Activated CD8-positive, alpha-beta memory T cell treated with anti-CD3 and anti-CD28 coated beads for 48 hours (primary cell): ENCODE measurements around the gene AJAP1.

ENCODE experiments used
- DNase-seq, 3 experiments: peaks; one replicate each; pipeline ENCODE4 v3.0.0-alpha.2; 2020; ENCODE audit warnings: low read depth in 2 of 3, low spot score in 2 of 3

AJAP1 gene

DNA sequence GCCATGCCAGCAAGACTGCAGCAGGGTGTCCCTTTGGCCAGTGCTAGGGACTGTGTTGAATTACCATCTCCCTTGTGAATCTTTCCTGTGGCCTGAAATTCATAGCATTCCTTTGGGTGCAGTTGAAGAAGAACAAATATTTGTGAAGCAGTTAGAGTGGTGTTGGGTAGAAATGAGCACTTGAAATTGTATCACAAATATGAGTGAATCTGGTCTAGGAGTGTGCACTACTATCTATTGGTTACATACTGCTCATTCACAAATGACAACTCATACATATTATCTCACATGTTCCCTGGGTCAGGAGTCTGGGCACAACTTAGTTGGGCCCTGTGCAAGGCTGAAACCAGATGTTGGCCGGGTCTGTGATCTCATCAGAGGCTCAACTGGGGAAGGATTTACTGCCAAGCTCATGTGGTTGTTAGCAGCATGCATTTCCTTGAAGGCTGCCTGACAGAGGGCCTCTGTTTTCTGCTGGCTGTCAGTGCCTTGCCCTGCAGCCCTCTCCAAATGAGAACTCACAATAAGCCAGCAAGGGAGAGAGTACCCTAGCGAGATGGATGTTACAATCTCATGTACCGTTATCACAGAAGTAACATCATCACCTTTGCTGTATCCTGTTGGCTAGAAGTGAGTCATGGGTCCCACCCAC, 23.8 kb downstream of the AJAP1 start:
- DNase-seq: no peak

DNA sequence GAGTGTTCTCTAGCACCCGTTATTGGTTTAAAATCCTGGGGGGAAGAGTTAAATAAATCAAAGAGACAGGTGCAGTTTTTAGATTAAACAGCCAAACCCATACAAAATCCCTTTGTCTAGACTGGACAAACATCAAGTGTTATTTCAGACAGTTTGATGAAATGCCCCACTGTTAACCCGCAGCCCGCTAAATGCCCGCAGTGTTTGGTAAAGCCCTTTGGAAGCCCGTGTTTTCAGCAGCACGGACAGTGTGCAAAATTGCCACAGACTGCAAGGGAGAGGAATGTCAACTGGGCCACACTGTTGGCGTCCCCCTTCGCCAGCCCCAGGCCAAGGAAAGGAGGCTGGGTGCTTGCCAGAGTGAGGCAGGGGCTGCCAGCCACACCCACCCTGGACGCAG, 26.6 kb downstream of the AJAP1 start:
- no peak for DNase-seq

DNA sequence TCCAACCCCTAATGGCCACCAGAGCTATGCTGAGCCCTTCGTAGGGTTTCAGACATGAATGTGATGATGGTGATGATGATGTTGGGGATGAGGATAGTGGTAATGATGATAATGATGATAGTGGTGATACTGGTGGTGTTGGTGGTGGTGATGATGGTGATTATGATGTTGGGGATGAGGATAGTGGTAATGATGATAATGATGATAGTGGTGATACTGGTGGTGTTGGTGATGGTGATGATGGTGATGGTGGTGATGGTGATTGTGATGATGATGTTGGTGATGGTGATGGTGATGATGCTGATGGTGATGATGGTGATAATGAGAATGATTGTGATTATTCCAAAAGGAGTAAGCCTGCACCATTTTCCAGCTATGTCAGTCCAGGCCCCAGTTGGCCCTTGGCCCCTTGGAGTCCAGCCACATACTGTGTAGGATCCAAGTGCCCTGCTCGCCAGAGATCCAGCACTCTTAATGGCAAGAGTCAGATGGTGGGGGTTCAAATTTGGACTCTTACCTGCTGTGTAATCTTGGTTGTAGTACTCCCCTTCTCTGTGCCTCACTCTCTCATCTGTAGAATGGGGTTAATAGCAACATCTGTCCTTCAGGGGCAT, 28.3 kb downstream of the AJAP1 start:
- DNase-seq: no peak

DNA sequence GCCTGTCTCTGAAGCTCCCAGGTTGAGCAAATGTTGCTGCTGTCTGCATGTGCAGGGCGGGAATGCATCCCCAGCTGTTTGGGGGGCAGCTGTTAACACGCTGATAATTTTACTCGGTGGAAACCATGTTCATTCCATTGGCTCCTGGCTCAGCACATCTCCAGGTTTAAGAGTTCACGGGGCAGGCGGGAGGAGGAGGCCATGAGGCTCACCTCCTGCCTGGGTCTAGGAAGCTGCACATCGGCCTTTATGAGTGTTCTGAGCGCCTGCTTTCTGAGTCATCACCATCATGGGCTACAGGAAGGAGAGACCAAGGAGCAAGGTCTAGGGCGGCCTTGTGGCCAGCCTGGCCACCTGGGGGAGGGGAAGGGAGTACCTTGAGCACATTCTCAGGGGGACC, 29.7 kb downstream of the AJAP1 start:
- no peak for DNase-seq

DNA sequence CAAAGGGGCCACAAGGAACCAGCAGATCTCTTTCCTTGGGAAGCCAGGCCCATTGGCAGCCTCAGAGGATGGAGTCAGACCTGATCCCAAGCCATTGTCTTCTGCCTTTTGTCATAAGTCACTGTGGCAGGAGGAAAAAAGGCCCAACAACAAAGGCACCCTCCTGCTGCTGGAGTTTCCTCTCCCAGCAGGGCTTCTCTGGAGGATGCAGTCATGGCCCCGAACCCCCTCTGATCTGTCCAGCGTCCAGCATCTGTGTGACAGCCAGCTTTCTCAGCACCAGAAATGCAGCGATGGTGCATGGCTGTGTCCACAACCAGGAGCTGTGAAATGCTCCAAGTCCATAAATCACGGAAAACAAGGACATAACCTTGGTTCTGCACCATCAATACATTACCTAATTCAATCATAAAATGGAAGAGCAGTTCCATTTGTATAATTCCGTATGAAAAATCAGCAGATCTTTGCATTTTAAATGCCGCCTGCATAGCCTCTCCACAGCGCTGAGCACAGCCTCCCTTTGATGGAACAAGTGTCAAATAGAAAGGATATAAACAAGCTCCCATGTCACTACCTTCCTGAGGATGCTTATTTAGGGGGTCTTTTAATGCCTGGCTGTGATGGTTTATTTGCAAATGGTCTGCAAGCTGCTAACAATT, 30.6 kb downstream of the AJAP1 start:
- DNase-seq: no peak

DNA sequence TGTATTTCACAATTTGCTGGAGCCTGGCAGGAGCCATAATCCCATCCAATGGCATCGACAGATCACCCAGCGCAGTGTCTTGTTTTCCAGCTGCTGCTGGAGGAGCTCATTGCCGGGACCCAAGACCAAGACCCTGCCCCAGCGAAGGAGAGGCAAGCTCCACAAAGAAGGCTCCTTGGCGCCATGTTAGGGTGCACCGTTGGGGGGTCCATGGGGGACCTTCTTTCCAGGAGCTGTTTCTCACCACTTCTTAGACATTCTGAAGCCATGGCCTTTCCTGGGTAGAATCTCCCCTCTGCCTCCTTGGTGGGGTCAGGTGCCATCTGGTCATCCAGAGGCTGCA, 31.1 kb downstream of the AJAP1 start:
- no peak for DNase-seq

DNA sequence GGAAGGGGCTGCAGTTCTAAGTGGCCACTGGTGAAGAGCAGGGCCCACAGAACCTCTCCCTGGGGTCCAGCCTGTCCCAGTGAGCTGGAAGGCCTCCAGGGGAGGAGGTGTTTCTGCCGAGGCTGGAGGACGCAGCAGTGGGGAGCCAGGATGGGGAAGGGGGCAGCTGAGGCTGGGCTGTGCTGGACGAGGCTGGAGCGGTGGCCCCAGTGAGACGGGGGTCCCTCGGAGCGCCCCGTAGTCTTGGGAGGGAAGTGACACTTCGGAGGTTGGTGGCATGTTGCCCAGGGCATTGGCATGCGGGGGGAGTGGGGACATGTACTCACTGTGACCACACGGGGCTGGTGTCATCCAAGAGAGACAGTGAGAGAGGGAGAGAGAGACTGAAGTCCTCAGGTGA, 33.5 kb downstream of the AJAP1 start:
- DNase-seq: no peak

DNA sequence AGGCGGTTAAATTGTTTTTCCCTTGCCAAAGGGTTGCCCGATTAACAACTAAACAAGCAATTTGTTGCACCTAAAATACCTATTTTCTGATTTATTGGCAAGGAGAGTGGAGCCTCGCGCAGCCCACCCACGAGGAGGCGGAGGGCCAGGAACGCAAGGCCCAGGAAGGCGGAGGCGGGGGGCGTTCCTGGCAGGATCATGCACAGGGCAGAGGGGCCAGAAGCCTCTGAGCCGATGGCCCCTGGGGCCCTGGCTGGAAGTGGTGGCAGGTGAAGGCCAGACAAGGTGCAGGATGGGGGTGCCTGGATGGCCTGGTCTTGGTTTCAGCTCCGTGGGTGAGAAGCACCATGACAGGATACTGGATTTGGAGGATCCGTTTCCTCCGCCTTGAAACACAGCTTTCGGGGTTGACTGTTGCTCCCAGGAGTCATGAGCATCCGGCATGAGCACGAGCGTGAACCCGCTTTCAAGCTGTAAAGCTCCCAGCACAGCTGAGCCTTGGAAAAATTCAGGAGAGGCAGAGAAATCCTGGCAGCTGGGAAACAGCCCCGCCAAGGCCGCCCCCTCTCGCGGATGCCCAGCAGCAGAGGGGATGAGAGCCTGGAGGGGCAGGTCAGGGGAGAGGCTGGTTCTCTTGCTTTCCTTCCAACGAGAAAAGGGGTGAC, 35.0 kb downstream of the AJAP1 start:
- no peak for DNase-seq

DNA sequence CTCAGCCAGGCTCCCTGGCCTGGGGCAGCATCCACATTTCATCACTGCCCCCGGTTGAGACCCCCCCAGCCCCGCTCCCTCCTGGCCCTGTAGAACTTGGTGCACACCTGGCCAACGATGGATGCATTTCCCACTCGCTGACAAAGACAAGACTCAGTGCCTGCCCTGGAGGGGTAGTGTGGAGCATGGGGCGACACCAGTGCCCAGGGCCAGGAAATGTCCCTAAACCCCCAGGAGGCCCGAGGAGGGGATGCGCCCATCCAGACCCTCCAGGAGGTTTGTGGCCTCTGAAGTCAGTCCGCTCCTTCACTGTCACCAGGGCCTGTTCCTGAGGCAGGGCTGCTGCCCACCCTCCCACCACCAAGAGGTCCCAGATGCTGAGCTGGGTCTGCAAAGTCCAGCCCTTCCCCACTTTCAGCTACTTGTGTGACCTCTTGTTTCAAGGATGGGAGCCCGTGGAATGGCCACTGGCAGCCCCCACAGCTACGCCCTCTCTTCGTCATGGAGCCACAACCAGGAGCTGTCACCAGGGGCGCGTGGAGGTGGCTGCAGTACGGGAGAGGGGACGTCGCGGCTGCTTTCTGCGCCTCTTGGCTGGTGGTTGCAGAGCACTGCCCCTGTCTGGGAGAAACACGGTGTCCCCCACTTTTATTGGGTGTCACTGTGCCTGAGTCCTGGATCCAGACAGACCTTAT, 35.7 kb downstream of the AJAP1 start:
- no peak for DNase-seq

DNA sequence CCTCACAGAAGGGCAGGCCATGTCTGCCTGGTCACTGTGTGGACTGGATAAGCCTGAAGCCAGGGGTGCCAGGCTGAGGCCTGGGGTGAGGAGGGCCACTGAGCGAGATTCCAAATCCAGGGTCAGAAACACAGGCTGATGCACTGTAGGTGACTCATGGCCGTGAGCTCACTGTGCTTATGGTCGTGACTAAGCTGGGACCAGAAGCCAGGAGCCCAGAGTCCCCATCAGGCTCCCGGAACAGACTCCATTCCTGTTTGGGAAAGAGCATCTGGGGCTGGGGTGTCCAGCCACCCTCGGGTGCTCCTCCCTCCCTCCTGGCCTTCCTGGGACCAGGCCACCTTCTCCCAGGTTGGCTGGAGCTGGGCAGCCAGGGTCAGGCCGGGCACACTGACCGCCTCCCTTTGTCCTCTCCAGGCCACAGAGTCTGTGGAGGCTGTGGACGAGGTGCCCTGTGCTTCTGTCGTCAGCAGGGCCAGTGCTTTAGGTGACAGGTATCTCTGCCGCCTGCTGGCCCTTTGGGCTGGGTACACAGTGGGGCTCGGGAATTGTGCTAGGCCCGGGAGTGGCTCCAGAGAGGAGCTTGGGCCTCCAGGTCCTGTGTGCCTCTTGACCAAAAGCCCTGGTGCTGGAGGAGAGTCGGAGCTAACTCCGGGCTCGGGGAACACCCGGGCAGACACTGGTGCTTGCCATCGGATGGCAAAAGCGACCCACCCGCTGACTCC, 36.7 kb downstream of the AJAP1 start:
- DNase-seq: no peak

DNA sequence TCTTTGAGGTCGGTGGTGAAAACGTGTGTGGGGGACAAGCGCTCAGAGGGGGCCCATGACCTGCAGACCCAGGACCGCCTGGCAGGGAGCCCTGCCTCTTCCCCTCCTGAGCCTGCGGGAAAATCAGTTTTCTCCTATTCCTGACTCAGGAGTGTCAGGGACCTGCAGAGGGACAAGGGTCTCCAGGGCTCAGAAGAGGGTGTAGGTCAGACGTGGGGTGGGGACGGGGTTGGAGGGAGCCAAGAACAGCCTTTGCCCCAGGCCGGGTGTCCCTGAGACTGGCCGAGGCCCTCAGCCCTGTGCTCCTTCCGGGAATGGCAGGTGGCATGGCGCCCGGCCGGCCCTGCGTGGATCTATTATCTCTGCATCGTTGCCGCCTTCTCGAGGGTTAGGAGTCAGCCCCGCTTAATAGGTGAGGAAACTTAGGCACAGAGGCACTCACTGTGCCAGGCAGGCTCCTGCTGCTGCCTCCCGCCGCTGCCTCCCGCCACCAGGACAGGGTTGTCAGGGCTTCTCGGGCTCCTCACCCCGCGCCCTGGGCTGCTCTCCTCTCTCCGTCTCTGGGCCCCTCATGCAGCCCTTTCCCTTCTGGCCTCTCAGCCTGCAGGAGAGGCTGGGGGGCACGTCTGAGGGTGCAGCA, 37.5 kb downstream of the AJAP1 start:
- DNase-seq: no peak

DNA sequence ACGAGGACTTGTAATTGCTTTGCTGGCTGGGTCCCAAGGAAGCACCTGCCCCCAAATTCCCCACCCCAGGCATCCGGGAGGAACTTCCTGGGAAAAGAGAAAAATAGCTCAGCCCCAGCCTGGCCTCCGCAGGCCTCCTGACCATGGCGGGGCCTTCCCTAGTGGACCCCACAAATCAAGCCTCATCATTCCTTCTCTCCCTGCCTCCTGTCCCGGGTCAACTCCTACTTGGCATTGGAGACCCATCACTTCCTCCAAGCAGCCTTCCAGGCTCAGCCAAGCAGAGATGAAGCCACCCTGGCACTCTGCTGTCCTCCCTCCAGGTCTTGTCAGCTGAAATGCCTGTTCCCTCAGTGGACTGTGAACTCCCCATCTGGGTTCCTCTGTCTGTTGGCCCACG, 38.0 kb downstream of the AJAP1 start:
- DNase-seq: no peak

DNA sequence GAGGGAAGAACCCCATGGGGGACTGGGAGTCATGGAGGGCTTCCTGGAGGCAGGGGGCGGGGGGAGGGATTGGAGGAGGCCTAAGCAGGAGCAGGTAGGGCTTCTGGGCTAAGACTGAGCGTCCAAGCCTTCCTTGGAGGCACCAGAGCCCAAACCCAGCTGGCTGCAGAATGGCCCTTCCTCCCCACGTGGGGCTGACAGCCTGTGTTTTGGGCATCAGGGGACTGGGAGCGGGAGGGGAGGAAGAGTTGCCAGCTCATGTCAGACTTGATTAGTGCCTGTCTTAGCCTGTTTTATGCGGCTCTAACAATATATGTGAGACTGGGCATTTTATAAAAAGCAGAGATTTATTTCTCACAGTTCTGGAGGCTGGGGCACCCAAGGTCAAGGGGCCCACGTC, 38.9 kb downstream of the AJAP1 start:
- no peak for DNase-seq

DNA sequence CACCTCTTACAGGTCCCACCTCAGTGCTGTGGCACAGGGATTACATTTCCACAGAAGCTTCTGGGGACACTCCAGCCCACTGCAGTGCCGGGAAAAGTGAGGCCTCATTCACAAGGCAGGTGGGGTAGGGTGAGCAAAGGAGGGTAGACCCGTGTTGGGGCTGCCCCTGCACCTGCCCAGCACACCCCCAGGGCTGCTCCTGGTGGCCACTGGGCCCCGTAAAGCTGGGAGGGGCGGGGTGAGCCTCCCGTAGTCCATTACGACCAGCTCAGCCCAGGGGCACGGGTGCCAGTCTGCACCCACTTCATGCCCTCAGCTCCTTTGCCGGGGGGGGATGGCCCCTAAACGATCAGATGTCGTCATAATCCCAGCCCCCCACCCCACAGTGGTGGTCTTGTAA, 39.5 kb downstream of the AJAP1 start:
- no peak for DNase-seq

DNA sequence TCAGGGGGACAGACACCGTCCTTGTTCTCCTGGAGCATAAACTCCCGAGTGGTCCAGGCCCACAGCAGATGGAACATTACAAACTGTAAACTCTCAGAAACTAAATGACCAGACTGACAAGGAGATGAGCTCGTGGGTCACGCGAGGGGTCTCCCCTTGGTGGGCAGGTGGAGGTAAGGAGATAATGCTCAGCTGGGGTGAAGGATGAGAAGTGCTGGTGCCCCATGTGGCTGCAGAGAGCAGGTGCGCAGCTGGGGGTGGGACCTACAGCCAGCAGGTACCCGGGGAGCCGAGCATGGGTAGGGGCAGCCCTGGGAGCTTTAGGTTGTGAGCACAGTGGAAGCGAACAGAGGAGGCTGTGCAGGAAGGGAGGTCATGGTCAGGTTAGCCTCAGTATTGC, 40.1 kb downstream of the AJAP1 start:
- no peak for DNase-seq

DNA sequence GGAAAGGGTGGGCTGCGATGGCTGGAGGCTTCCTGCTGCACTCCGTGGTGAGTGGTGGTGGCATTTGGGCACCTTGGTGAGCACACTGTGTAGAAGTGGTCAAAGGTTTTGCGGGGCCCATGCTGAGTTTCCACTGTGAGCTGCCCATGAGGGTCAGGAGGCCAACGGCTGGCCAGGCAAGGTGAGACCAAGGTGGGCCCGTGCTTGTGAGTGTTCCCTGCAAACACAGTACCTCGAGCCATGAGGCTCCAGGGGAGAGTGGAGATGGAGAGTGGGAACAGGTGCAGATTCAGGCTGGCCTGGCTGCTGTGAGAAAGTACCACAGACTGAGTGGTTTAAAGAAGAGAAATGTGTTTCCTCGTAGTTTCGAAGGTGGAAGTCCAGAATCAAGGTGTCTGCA, 40.8 kb downstream of the AJAP1 start:
- no peak for DNase-seq

DNA sequence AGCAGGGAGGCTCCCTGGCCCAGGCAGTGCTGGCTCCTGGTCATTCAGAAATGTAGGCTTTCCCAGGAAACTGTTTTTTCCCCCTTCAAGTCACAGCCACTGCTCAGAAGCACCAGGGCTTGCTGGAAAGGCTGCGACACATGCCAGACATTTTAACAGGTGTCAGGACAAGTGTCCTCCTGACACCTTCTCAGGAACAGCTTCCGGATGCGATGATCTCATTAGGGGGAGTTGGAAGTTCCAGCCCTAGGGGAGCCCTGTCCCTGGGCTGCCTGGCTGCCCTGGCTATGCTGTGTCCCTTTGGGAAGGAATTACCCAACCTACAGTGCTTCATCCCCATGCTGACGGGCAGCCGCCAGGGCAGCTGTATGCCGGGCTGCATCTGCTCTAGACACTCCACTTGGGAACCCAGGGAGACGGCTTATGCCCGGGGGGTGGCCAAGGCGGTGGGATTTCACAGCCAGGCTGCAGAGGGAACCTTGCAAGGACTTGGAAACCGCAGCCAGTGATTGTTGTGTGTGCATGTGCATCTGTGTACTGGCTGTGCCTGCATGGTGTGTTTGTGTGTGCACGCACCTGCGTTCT, 41.8 kb downstream of the AJAP1 start:
- DNase-seq: no peak

DNA sequence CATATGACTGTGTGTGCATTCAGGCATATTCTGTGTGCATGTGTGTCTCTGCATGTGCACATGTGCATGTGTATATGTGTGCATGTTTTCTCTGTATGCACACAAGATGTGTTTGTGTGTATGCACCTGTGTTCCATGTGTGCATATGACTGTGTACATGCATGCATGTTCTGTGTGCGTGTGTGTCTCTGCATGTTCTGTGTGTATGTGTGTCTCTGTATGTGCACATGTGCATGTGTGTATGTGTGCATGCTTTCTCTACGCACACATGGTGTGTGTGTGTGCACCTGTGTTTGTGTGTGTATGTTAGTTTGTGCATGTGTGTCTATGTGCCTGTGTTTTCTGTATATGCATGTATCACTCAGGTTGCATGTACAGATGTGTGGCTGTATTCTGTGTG, 42.3 kb downstream of the AJAP1 start:
- no peak for DNase-seq

DNA sequence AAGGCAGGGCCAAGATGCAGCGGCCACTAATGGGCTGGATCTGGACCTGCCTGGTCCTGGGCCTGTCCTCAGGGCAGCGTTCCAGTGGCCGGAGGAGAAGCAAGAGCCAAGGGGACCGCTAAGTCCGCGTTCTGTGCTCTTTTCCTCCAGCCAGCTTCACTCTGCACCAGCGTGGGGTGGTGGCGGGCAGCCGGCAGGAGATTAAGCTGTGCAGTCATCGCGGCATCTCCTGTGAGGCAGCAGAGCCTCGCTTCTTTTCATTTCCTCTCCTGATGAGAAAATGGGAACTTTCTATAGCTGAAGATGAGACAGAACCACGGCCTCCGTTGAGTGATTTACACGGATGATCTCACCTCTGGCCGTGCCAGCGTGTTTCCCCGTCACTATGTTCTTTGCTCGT, 43.4 kb downstream of the AJAP1 start:
- no peak for DNase-seq

DNA sequence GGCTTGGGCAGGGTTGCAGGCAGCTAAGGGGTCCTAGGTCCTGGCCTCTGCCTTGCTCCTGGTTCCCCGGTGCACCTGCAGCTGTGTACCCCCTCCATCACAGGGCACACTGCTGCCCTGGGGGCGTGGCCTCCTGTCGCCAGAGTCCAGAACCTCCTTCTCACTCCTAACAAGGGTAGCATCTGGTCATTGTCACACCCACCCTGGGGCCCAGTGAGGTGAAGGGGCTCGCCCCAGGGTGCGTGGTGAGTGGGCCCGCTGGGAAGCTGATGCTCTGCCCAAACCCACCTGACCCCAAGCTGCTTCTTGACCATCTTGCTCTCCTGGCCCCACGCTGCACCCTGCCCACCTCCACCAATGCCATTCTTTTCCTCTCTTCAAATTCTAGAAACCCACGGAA, 44.5 kb downstream of the AJAP1 start:
- DNase-seq: no peak
